Omental fat pad (tissue), 4 donors: ENCODE results near the gene TSGA10IP. TPM values are rescaled to one million over a fixed set of nuclear protein-coding genes. Genes with fewer than 3 reads are reported as not detected.

Source experiments
- ATAC-seq: fragments of 150-250 bp; one replicate; pipeline ENCODE4 v1.9.1; 2016; ENCODE audit warnings: mild to moderate bottlenecking, moderate library complexity; ENCODE audit not compliant: low FRiP score
- DNase-seq: peaks from one replicate; pipeline ENCODE4 v3.0.0-alpha.2; 2019; ENCODE audit warnings: low spot score
- CTCF ChIP-seq, 3 donors: fragments of 450-650 bp; IDR thresholded peaks; one replicate each; pipeline ENCODE4 v1.5.1; 2016 to 2017; ENCODE audit warnings: antibody characterized with exemption in 3 of 3, mild to moderate bottlenecking in 3 of 3, moderate library complexity in 2 of 3
- total RNA-seq, 4 donors: library from RNA; depleted of rRNA; stranded (reverse); fragments of >200 nt; gene quantifications; one replicate each; pipeline ENCODE4 v1.1.0, GENCODE V29; 2016

Gene TSGA10IP
- total RNA-seq, 4 donors from 2014 or later, result 0.24 TPM; not detected in 3

GRCh38 chr11:65917434-65918210, 27.7 kb upstream of the TSGA10IP start:
- TF ChIP-seq CTCF (IDR thresholded peaks at IDR 0.05), result no peak
- ATAC-seq (no peak), DNase-seq (no peak)

GRCh38 chr11:65918211-65919140, 26.8 kb upstream of the TSGA10IP start, which contains the start of gene C11orf68:
C11orf68 (minus strand) TSS chr11:65919062; CDS start chr11:65919031, 31 bp downstream.
- no peak for ATAC-seq
- no peak for TF ChIP-seq CTCF (IDR thresholded peaks at IDR 0.05)
- DNase-seq, result no peak

DNA sequence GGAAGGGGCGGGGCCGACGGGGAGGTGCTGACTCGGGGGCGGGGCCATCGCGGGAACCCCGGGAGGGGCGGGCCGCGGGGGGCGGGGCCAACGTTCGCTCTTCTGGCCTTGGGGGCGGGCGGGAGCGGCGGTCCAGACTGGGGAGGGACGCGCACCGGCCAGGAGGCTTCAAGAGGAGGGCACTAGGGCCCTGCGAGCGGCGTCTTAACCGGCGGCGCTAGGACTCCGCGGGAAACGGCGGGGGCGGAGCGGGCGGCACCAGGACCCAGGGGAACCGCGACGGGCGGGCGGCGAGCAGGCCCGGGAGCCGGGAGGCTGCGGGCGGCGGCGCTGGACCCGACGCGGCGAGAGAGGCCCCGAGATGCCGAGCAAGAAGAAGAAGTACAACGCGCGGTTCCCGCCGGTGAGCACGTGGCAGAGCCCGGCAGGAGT, 26.1 kb upstream of the TSGA10IP start, which contains the start of gene DRAP1:
TSS of gene DRAP1 (plus strand) at position 286 of the 432 bp plus-strand sequence. CDS start at position 362, 76 bp downstream.
- TF ChIP-seq CTCF (IDR thresholded peaks at IDR 0.05), result no peak
- ATAC-seq (peak; percentile 90), DNase-seq (peak; percentile 89)

DNA sequence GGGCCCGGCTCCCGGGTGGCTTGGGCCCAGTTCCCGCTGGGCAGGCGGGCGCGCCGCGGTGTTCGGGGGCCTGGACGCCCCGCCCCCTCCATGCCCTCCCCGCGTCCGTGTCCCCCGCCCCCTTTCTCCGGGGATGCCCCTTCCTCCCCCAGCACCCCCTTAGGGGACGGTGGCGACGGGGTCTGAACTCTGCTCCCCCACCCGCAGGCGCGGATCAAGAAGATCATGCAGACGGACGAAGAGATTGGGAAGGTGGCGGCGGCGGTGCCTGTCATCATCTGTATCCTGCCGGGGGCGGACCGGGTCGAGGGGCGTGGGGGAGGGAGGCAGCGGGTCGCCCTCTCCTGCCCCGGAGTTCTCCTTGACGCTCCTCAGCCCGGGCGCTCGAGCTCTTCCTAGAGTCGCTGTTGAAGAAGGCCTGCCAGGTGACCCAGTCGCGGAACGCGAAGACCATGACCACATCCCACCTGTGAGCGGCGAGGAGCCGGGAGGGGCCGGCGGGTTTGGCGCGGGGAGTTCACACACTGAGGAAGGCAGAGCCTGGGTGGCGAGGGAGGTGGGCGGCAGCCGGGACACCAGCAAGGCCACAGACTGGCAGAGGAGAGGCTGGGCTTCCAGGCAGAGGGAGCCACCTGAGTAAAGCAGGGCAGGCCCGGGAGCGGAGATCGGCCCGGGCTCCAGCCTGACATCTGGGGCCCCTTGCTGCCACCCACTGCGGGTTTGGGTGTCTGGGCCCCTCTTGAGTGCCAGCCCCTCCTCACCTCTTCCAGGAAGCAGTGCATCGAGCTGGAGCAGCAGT, 25.5 kb upstream of the TSGA10IP start:
- no peak for DNase-seq
- no peak for TF ChIP-seq CTCF (IDR thresholded peaks at IDR 0.05)
- peak; percentile 11 for ATAC-seq

GRCh38 chr11:65920372-65920802, 24.9 kb upstream of the TSGA10IP start:
- ATAC-seq (no peak), DNase-seq (no peak)
- no peak for TF ChIP-seq CTCF (IDR thresholded peaks at IDR 0.05)

- ATAC-seq, result no peak
- DNase-seq, result no peak
- TF ChIP-seq CTCF (IDR thresholded peaks at IDR 0.05), result no peak
Measured at GRCh38 chr11:65921033-65921555, 24.2 kb upstream of the TSGA10IP start.
